Measurements from ENCODE around the gene RNASEH2A. TPM values are rescaled to one million over a fixed set of nuclear protein-coding genes. Genes with fewer than 3 reads are reported as not detected.

The RNASEH2A gene
- total and polyA plus RNA-seq, 2 of the 4 experiments (the other 2 are of a cell fraction), result 34.9 to 44.6 TPM

- H3K36me3 ChIP-seq (ENCODE audit: control insufficient read depth, insufficient read depth, low read length), result peaks cover 9% of the 10 kb centered on the region
- H3K9me1 ChIP-seq (ENCODE audit: insufficient read depth, low read length), result no peaks in the 10 kb centered on the region
- H3K9ac ChIP-seq (ENCODE audit: low read depth, low read length), result no peak overlapping the region
- H3K23ac ChIP-seq (ENCODE audit: low read depth, low read length), result no peak overlapping the region
- no peak overlapping the region for H2BK15ac ChIP-seq (ENCODE audit: low read depth, low read length)
- peaks cover 6% of the 10 kb centered on the region for H3K4me1 ChIP-seq (ENCODE audit: control insufficient read depth, insufficient read depth, low read length)
- no peak overlapping the region for H3K56ac ChIP-seq (ENCODE audit: extremely low read depth, insufficient read depth, low read length)
- TF ChIP-seq BHLHE40 (IDR thresholded peaks at IDR 0.05; ENCODE audit: low read depth, low read length) (no peak), FOS (IDR thresholded peaks at IDR 0.05; ENCODE audit: low read depth, low read length) (no peak), CTCF (conservative IDR thresholded peaks at IDR 0.05; ENCODE audit: low read depth, low read length) (no peak), USF2 (IDR thresholded peaks at IDR 0.05; ENCODE audit: low read depth, low read length) (no peak), RAD21 (IDR thresholded peaks at IDR 0.05; ENCODE audit: low read length) (no peak), MAFK (IDR thresholded peaks at IDR 0.05; ENCODE audit: low read depth, low read length) (no peak), CHD1 (IDR thresholded peaks at IDR 0.05; ENCODE audit: low read depth, low read length) (no peak), SMC3 (IDR thresholded peaks at IDR 0.05; ENCODE audit: low read depth, low read length) (no peak), RFX5 (IDR thresholded peaks at IDR 0.05; ENCODE audit: low read depth, low read length) (no peak), MAZ (IDR thresholded peaks at IDR 0.05; ENCODE audit: borderline replicate concordance, low read depth, low read length) (no peak), MXI1 (IDR thresholded peaks at IDR 0.05; ENCODE audit: borderline replicate concordance, low read depth, low read length) (no peak), ELK1 (IDR thresholded peaks at IDR 0.05; ENCODE audit: borderline replicate concordance, low read depth, low read length) (no peak), CEBPB (IDR thresholded peaks at IDR 0.05; ENCODE audit: low read depth, low read length) (no peak)
- no peak overlapping the region for H2AFZ ChIP-seq (replicated peaks; ENCODE audit: low read length, poor library complexity)
- DNase-seq (no peak), ATAC-seq (ENCODE audit: low read depth) (no peak)
- H3K4me2 ChIP-seq (ENCODE audit: low read depth, low read length), result no peak overlapping the region
- in situ Hi-C loops (cut with MboI; ENCODE audit: low sequenced_read_pairs) (loop anchor here (25.0 kb wide), 1 partner anchor 1040 kb away; no protein-coding TSS in a partner anchor), intact Hi-C loops (cut with micrococcal nuclease) (no loop called here), dilution Hi-C loops (cut with HindIII; ENCODE audit: low sequenced_read_pairs, unreplicated experiment) (no loop called here)
- H4K8ac ChIP-seq (ENCODE audit: low read depth in 2 of 2, low read length in 2 of 2), result no peak overlapping the region
- H4K5ac ChIP-seq (ENCODE audit: low read depth, low read length), result no peak overlapping the region
- no peaks in the 10 kb centered on the region for H3K27me3 ChIP-seq (ENCODE audit: control insufficient read depth, insufficient read depth, low read length)
- H3K4ac ChIP-seq (ENCODE audit: low read depth, low read length), result no peak overlapping the region
- WGBS, 2 experiments (ENCODE audit: extremely low coverage in 2 of 2, insufficient read length in 1 of 2), result 90% methylated on average over 2 of the region's 6 CpGs; no CpG with 5 or more reads in 1 of the 2 experiments
- H3K9me3 ChIP-seq (ENCODE audit: control insufficient read depth, insufficient read depth, low read length), result no peaks in the 10 kb centered on the region
- peaks cover 4 to 34% of the 10 kb centered on the region in 2 experiments; a peak in 3 of 4 replicates for H3K79me1 ChIP-seq (ENCODE audit: low read depth in 1 of 2, low read length in 2 of 2)
- ChIA-PET POLR2A (ENCODE audit: unreplicated experiment) (no interaction called here), CTCF (interaction anchor here (0.7 to 4.1 kb wide), 2 partner anchors 31 to 40 kb away, joined by 3 to 30 read pairs; no protein-coding TSS in a partner anchor)
- H4K91ac ChIP-seq (ENCODE audit: insufficient read depth, low read depth, low read length), result no peak overlapping the region
- H2AK9ac ChIP-seq (replicated peaks; ENCODE audit: low read depth, low read length, poor library complexity), result no peak overlapping the region
- no peak overlapping the region for H3K27ac ChIP-seq (ENCODE audit: insufficient read depth, low read length)
- peaks cover 12% of the 10 kb centered on the region for H4K20me1 ChIP-seq (ENCODE audit: insufficient read depth, low read length)
- no peak overlapping the region for H2BK5ac ChIP-seq (ENCODE audit: low read depth, low read length, poor library complexity, severe bottlenecking)
- no peak overlapping the region for H3K4me3 ChIP-seq (ENCODE audit: insufficient read depth, low read depth, low read length)
- no peak overlapping the region for H2AK5ac ChIP-seq (ENCODE audit: low read depth, low read length)
- H2BK120ac ChIP-seq (ENCODE audit: low read depth, low read length), result no peak overlapping the region
- no peak overlapping the region for H3K14ac ChIP-seq (replicated peaks; ENCODE audit: low read depth, low read length)
- no peak overlapping the region for H2BK20ac ChIP-seq (ENCODE audit: low read depth, low read length)
- no peak overlapping the region for H3K18ac ChIP-seq (ENCODE audit: low read depth, low read length)
- BruUV-seq (replicated peaks), result no TSS peak
Observed at GRCh38 chr19:12797141-12797587, 9.2 kb upstream of the RNASEH2A start.
